SW480 (cell line): ENCODE results near the gene MVB12B.
A peak's percentile ranks its signal among the peaks of the same experiment; 100 is the strongest.

Experiments
- DNase-seq: peaks from one replicate; pipeline ENCODE4 v3.0.0-alpha.2; 2016; ENCODE audit warnings: low spot score

The MVB12B gene

GRCh38 chr9:126494746-126495145 lies 168.1 kb downstream of the MVB12B start:
- no peak for DNase-seq

DNA sequence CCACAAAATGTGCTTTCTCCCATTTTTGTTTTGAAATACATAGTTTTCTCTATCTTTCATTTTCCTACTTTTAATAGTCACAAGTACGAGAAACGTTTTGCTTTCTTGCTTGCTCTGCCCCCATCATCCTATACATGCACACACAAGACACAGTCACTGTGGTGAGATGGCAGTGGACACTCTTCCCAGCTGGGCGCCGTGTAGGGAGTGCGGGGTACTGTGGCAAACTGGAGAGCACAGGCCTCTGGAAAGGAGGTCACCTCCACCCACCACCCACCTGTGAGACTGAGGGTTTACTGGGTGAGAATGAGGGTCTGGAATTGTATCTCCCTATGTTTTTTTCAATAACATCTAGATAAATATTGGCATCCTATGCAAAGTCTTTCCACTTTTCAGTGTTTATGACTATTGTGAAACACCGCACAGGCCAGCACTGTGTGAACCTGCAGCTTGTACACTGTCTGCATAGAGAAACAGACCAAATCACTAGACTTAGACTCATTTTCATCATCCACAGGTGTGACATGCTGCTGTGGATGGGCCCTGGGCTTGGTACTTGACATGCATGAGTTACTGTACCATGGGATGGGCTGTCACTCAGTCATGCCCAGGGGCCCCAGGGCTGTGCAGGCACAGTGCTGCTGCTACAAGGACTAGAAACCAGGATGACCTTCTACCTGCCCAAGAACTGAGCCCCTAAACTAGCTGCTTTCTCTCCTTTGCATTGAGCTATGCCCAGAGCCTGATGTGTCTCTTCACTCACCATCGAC lies 169.0 kb downstream of the MVB12B start:
- DNase-seq, result no peak

- DNase-seq, result no peak
Measured at GRCh38 chr9:126496181-126496576, 169.6 kb downstream of the MVB12B start.

DNA sequence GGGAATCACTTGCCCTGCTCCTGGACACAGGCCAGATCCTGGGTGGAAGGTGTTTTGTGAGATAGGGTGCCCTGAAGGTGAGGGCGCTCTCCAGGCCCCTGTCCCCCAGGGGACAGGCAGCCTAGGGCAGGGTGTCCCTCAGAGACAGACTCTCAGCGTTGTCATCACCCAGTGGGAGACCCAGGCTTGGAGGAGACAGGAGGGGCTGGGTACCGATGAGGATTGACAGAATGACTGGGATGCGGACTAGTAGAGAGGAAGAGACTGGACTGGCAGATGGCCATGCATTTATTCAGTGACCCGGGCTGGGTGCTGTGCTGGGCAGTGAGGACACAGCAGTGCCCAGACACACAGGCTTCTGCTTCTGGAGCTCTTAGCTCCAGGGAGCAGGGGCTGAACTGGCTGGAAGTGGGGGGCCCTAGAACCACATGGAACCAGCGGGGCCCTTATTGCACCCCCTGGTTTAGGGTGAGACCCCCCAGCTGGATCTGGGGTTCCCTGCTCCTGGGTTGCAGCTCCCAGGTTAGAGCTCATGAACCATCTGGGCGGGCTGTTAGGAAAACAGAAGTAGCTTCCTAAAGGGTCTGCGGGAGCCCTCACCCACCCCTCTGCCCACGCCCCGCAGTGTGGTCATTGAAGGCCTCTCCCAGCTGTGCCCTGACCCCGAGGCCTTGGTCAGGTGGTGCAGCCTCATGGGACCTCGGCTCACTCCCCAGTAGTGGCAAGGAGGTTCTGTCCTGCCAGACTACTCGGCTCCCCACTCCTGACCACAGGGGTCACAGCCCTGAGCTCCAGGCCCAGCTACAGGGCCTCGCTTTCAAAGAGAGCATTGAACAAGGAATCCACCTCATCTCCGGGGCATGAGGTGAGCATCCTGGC lies 170.4 kb downstream of the MVB12B start:
- DNase-seq, result no peak

DNA sequence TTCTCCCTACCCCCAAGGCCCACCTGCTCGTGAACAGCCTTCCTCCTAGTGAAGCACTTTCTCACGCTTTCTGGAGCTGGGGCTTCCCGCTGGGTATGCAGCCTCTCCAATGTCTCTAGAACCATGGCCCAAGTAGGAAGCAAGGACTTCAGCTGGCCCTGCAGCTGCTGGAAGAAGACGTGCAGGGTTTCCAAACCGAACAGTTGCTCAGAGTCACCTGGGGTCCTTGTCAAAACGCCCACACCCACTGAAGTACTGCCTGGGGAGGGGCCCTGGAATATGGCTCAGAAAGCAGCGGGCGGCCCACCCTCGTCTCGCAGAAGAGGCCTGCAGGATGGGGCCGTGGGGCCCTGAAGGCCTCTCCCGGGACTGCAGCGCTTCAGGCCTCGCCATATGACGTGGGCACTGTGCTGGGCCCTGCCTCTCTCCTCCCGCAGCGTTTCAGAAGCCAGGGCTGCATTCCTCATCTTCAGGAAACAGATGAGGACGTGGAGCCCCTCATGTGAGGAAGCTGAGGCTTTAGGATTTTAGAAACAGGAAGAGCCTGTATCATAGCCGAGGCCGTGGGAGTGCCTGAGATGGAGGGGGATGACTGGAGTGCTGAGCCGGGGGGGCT lies 171.1 kb downstream of the MVB12B start:
- no peak for DNase-seq

- no peak for DNase-seq
Measured at GRCh38 chr9:126498331-126498730, 171.7 kb downstream of the MVB12B start.

DNA sequence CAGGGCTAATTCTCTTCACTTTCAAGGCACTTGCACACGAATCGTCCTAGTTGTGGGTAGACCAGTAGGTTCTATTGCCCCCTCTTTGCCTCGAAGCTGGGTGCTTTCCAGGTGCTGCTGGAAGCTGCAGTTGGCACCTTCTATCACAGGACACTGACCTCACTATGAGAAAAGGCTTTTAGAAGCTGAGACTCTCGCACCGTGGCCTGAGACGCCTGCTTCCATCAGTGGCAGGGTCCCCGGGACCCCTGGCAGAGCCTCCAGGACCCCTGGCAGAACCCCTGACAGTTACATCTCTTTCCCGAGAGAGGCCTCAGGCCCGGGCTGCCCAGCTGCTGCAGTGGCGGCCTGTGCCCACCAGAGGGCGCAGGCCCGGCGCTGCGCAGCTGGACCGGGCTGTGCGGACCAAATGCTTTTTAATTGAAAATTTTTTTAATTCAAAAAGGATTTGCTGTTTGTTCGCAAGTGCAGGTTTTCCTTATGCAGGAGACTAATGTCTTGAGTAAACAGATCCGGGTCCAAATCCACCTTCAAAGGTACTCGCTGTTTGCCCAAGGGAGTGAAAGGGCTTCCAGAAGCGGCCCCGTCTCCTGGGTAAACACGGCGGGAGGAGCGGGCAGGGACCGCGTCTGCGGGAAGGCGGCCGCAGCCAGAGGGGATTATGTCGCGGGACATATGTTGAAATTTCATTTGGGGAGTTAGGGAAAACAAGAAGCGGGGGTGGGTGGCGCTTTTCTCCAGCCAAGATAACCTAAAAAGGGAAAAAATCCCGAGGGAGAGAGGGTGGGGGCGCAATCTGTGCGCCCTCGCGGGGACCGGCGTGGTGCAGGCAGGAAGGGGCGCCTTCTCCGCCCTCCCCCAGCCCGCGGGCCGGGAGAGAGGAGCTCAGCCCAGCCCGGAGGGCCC lies 172.6 kb downstream of the MVB12B start:
- DNase-seq, result peak; percentile 13

DNA sequence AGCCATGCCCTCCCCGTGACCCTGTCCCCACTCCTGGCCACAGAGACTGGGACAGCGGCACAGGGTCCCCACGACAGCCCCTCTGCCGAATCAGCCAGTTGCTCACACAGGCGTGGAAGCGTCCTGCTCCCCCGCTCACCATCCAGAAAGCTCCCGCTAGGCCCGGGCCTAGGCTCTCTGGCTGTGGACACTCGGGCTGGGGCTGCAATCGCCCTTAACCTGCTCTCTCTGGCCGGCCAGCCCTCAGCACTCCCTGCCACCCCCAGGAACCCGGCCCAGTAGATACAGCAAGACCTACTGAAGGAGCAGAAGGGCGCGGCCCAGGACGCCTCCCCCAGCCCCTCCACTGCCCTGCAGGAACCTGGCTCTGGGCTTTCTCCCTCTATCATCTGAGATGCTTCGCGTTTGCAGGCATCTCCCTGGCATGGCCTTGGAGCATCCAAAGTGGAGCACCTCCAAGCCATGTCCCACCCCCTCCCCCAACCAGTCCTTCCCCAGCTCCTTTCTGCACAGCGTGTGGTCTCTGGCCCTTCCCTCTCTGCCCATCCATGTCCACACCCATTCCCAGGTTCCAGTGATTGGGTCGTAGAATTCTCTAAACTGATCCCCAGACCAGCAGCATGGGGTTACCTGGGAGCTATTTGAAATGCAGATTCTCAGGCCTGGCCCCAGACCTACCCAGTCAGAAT lies 173.4 kb downstream of the MVB12B start:
- DNase-seq, result no peak

- DNase-seq, result peak; percentile 82
Measured at GRCh38 chr9:126500600-126501382, 174.2 kb downstream of the MVB12B start.

- peak; percentile 71 for DNase-seq
Measured at GRCh38 chr9:126501383-126502331, 175.0 kb downstream of the MVB12B start.

DNA sequence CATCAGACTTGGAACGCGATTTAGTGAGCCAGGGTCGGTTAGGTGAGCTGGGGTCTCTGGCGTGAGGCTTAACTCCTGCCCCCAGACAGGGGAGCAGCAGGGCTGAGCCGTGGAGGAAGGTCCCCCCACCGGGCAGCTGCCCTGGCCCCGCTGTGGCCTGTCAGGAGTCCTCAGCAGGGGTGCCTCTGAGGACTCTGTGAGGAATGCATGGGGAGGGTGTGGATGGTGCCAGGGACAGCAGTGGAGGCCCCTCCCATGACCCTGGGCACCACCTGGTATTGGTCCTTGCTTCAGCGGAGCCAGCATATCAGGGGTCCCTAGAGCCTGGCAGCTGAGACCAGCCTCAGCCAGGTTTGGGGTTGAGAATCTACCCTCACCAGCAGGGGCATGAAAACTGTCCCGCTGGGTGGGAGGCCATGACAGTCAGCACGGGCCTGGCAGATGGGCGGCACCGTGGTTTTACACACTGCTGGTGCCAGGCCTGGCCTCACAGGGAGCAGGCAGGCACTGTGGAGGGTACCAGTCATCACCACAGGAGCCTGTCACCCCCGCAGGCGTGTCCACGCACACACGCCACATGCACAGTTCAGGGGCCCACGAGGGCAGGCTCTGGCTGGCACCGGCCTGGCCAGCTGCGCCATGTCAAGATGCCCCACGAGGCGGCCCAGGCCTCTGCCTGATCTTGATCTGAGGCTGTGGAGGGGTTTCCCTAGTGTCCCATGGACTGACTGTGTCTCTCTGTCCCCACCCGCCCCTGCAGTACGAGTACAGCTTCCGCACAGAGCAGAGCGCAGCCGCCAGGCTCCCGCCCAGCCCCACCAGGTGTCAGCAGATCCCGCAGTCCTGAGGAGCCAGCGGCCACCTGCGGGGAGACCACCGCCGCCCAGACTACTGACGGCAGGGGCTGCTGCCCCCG lies 176.0 kb downstream of the MVB12B start:
- peak; percentile 59 for DNase-seq

DNA sequence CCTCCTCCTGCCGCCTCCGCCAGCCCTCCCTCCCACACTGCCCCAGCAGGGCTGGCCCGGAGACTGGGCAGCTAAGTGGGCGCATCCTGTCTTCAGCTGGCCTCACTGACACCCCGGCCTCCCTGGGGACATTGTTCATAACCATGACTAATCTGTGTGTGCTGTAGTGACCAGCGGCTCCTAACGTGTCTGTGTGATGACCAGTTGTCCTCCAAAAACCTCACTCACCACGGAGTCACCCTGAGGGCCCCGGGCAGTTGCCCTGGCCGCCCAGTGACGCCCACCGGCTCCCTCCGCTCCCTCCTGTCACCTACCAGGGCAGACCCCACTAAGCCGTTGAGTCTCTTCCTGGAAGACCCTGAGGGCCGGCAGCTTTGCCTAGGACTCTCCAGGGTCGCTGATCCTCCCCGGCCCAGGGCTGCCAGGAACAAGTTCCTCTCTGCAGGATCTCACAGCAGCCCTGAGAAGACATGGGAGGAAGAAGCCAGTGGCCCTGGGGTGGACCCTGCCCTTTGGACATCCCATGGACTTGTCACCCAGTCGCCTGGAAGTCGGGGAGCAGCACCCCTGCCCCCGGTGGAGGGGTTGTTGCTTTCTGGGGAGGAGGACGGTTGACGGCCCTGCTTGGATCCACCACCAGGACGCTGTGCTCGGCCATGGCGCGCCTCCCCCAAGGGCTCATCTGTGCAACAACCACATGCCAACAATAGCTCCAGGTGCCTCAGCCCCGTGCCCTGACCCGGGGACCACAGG lies 176.9 kb downstream of the MVB12B start:
- no peak for DNase-seq

DNA sequence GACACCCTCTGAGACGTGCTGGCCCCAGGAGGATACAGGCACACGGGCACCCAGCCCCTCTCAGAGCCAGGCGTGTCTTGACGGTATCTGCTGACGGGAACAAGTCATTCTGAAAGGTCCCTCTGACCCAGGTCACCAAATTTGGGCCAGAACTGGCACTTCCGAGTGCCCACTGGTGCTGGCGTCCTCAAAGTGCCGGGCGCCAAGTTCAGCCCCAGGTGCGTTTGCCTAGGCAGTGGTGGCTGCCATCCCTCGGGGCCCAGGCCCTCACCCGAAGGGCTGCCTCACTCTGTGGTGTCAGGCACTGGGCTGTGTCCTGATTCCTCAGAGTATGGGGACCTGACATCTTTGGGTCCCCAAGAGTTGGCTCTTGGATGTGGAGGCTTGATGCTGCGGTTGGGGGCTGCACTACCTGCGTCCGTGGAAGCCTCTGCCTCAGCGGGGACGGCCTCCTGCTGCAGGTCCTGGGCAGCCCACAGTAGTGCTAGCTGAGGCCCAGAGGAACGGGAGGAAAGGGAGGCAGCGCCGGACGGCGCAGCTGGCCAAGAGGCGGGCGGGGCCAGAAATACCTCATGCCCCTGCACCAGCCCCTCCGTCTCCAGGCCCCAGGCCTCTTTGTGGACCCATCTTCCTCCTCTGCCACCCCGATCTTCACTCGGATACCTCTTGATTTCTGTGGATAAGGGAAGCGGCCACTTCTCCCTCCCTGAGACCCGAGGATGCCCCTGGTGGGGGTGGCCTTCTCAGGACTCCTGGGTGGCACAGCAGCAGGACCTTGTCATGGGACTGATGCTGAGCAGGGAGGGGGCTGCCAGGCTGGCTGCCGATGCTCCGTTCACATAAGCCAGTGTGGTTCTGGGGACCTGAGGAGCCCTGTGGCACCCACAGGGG lies 177.7 kb downstream of the MVB12B start:
- DNase-seq, result no peak

DNA sequence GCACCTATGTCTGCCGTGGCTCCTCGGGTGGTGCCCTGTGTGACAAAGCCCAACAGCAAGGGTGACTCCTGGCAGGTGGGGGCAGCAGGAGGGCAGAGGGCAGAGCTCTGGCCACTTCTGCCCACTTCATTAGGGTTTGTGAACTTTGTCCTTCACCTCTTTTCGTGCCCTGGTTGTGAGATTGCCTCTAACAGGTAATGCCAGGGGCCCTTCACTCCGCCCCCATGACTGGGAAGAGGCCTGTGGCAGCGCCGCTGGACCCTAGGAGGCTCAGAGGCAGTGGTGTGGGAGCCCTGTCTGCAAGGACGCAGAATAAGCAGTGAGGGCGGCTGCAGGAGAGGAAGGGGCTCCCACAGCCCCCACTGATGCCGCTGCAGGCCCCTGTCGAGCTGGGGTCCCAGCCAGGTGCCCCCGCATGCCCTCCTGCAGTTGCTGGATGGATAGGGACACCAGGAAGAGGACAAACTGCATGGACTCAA lies 178.4 kb downstream of the MVB12B start:
- DNase-seq, result no peak

- DNase-seq, result no peak
Measured at GRCh38 chr9:126505697-126506346, 179.2 kb downstream of the MVB12B start.
